Astrocyte (in vitro differentiated cells and primary cell): ENCODE data around the gene ZNF771. TPM values are rescaled to one million over a fixed set of nuclear protein-coding genes. Genes with fewer than 3 reads are reported as not detected.

ENCODE experiments used
- DNase-seq: peaks from one replicate; pipeline ENCODE4 v3.0.0-alpha.2; 2010; ENCODE audit warnings: low read depth
- FAIRE-seq: peaks from 2 replicates; lab custom pipeline; 2011; peaks lifted over from hg19 to GRCh38; lab: Jason Lieb, UNC
- H2AFZ ChIP-seq: 2 replicates; pipeline ENCODE4 v1.6.0; 2012; ENCODE audit warnings: low read depth, low read length, inconsistent platforms
- H3K27ac ChIP-seq: 2 replicates; pipeline ENCODE4 v1.5.1; 2011; ENCODE audit warnings: low read depth, low read length, inconsistent platforms
- H3K27me3 ChIP-seq: 2 replicates; pipeline ENCODE4 v1.6.0; 2011; ENCODE audit warnings: low read length, inconsistent platforms; ENCODE audit not compliant: insufficient read depth
- H3K36me3 ChIP-seq: 2 replicates; pipeline ENCODE4 v1.5.1; 2011; ENCODE audit warnings: low read length, inconsistent platforms; ENCODE audit not compliant: insufficient read depth
- H3K4me1 ChIP-seq: 2 replicates; pipeline ENCODE4 v1.5.1; 2011; ENCODE audit warnings: low read length, inconsistent platforms; ENCODE audit not compliant: insufficient read depth
- H3K4me2 ChIP-seq: 2 replicates; pipeline ENCODE4 v1.6.0; 2012; ENCODE audit warnings: low read length, inconsistent platforms
- H3K4me3 ChIP-seq: 2 replicates; pipeline ENCODE4 v1.5.1; 2011; ENCODE audit warnings: low read depth, mild to moderate bottlenecking, low read length, inconsistent platforms; ENCODE audit not compliant: insufficient read depth
- H3K79me2 ChIP-seq: 2 replicates; pipeline ENCODE4 v1.6.0; 2012; ENCODE audit warnings: mild to moderate bottlenecking, low read length, inconsistent platforms; ENCODE audit not compliant: insufficient read depth
- H3K9ac ChIP-seq: 2 replicates; pipeline ENCODE4 v1.6.0; 2012; ENCODE audit warnings: mild to moderate bottlenecking, low read length, inconsistent platforms
- H3K9me3 ChIP-seq: 2 replicates; pipeline ENCODE4 v1.5.1; 2012; ENCODE audit warnings: low read depth, mild to moderate bottlenecking, low read length, inconsistent platforms; ENCODE audit not compliant: insufficient read depth
- H4K20me1 ChIP-seq: 2 replicates; pipeline ENCODE4 v1.6.0; 2012; ENCODE audit warnings: low read length, inconsistent platforms; ENCODE audit not compliant: insufficient read depth
- H3K27ac Mint-ChIP-seq: one replicate; pipeline ENCODE4 v1.8.0; 2021; ENCODE audit warnings: mild to moderate bottlenecking, mixed read lengths; ENCODE audit not compliant: unreplicated experiment
- H3K27me3 Mint-ChIP-seq: one replicate; pipeline ENCODE4 v1.8.0; 2021; ENCODE audit warnings: low read depth, mixed read lengths; ENCODE audit not compliant: unreplicated experiment
- H3K36me3 Mint-ChIP-seq: one replicate; pipeline ENCODE4 v1.8.0; 2021; ENCODE audit warnings: low read depth, mixed read lengths; ENCODE audit not compliant: unreplicated experiment
- H3K4me1 Mint-ChIP-seq: one replicate; pipeline ENCODE4 v1.8.0; 2021; ENCODE audit warnings: low read depth, mixed read lengths; ENCODE audit not compliant: unreplicated experiment
- H3K4me3 Mint-ChIP-seq: one replicate; pipeline ENCODE4 v1.8.0; 2021; ENCODE audit warnings: mild to moderate bottlenecking, moderate library complexity, mixed read lengths; ENCODE audit not compliant: unreplicated experiment
- H3K9me3 Mint-ChIP-seq: one replicate; pipeline ENCODE4 v1.8.0; 2021; ENCODE audit warnings: mild to moderate bottlenecking, mixed read lengths; ENCODE audit not compliant: unreplicated experiment
- EZH2 ChIP-seq: IDR thresholded peaks from 2 replicates; pipeline ENCODE4 v1.6.1; 2012; ENCODE audit warnings: mild to moderate bottlenecking, low read length, inconsistent platforms; ENCODE audit not compliant: insufficient read depth
- total RNA-seq: library from RNA; stranded (reverse); gene quantifications from 2 replicates; pipeline ENCODE4 v1.2.1, GENCODE V29; 2021
- TF ChIP-seq, protein P1 (sequence below): IDR thresholded peaks from 2 replicates; pipeline ENCODE4 v1.5.1; 2011; ENCODE audit warnings: low read depth, mild to moderate bottlenecking, inconsistent platforms, low read length, moderate library complexity; ENCODE audit not compliant: insufficient read depth

ZNF771 gene
- total RNA-seq, 1 donor from 2014 or later = 13.9 TPM

DNA sequence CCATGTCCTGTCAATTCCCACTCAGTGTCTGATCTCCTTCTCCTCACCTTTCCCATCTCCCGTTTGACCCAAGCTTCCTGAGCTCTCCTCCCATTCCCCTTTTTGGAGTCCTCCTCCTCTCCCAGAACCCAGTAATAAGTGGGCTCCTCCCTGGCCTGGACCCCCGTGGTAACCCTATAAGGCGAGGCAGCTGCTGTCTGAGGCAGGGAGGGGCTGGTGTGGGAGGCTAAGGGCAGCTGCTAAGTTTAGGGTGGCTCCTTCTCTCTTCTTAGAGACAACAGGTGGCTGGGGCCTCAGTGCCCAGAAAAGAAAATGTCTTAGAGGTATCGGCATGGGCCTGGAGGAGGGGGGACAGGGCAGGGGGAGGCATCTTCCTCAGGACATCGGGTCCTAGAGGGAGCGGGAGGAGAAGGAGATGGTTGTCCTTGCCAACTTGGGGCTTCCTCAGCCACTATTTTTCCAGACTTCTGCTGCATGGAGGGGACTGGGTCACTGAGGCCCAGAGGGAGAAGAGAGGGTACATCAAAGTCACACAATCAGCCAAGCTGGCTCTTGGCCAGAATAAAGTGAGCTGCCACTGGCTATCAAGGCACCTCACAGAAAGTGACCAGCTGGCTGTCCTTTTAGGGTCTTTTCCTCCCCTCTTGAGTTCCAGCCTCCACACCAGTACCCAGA is 35.2 kb upstream of the ZNF771 start:
- H3K4me3 ChIP-seq = no peak overlapping the region
- H3K79me2 ChIP-seq = peaks cover 28% of the 10 kb centered on the region
- DNase-seq (no peak), FAIRE-seq (no peak)
- no peaks in the 10 kb centered on the region for H3K9me3 ChIP-seq
- Mint-ChIP-seq H3K27ac (peak overlapping the region; percentile 94), H3K27me3 (no peaks in the 10 kb centered on the region), H3K4me3 (peak overlapping the region; percentile 89), H3K36me3 (peaks cover 2% of the 10 kb centered on the region), H3K4me1 (peaks cover 23% of the 10 kb centered on the region), H3K9me3 (no peaks in the 10 kb centered on the region)
- H3K27me3 ChIP-seq = no peaks in the 10 kb centered on the region
- peaks cover 3% of the 10 kb centered on the region for H3K36me3 ChIP-seq
- no peak overlapping the region for H3K27ac ChIP-seq
- no peak overlapping the region for H3K4me2 ChIP-seq
- H3K4me1 ChIP-seq = peaks cover 22% of the 10 kb centered on the region
- H2AFZ ChIP-seq = no peak overlapping the region
- no peak for TF ChIP-seq EZH2
- TF ChIP-seq, protein P1, sequence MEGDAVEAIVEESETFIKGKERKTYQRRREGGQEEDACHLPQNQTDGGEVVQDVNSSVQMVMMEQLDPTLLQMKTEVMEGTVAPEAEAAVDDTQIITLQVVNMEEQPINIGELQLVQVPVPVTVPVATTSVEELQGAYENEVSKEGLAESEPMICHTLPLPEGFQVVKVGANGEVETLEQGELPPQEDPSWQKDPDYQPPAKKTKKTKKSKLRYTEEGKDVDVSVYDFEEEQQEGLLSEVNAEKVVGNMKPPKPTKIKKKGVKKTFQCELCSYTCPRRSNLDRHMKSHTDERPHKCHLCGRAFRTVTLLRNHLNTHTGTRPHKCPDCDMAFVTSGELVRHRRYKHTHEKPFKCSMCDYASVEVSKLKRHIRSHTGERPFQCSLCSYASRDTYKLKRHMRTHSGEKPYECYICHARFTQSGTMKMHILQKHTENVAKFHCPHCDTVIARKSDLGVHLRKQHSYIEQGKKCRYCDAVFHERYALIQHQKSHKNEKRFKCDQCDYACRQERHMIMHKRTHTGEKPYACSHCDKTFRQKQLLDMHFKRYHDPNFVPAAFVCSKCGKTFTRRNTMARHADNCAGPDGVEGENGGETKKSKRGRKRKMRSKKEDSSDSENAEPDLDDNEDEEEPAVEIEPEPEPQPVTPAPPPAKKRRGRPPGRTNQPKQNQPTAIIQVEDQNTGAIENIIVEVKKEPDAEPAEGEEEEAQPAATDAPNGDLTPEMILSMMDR = no peak
- peaks cover 24% of the 10 kb centered on the region for H4K20me1 ChIP-seq
- H3K9ac ChIP-seq = no peak overlapping the region

GRCh38 chr16:30372725-30373124 is 34.7 kb upstream of the ZNF771 start:
- Histone ChIP-seq H3K36me3 (no peaks in the 10 kb centered on the region), H3K9me3 (no peaks in the 10 kb centered on the region), H3K4me3 (no peak overlapping the region), H3K27ac (no peak overlapping the region), H2AFZ (no peak overlapping the region), H3K4me2 (no peak overlapping the region), H3K9ac (no peak overlapping the region), H3K27me3 (no peaks in the 10 kb centered on the region), H3K79me2 (peaks cover 23% of the 10 kb centered on the region), H3K4me1 (peaks cover 22% of the 10 kb centered on the region), H4K20me1 (peaks cover 19% of the 10 kb centered on the region)
- H3K27ac Mint-ChIP-seq = peak overlapping the region; percentile 9
- TF ChIP-seq EZH2 = no peak
- TF ChIP-seq, protein P1 = no peak
- H3K4me3 Mint-ChIP-seq = peak overlapping the region; percentile 55
- FAIRE-seq (no peak), DNase-seq (no peak)
- no peaks in the 10 kb centered on the region for H3K9me3 Mint-ChIP-seq
- H3K4me1 Mint-ChIP-seq = peaks cover 21% of the 10 kb centered on the region
- no peaks in the 10 kb centered on the region for H3K27me3 Mint-ChIP-seq
- H3K36me3 Mint-ChIP-seq = peaks cover 1% of the 10 kb centered on the region

DNA sequence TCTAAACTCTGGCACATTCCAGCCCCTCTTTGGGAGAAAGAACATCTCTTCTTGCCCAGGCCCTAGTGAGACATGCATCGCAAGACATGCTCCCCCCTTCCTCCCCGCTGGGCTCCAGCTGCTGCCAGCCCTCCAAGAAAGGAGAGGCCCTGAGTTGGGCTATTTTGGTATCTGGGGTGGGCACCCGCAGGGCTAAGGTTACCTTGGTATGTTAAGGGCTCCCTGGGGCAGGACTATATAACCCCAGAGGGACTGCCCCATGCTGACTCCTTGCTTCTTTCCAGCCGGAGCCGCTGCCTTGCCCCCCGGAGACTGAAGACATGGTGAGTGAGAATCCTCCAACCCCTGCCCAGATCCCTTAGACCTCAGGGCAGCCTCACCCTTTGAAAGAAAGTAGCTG is 32.9 kb upstream of the ZNF771 start, which contains the start of gene MYL11:
MYL11 (plus strand) TSS at position 265 of the 400 bp plus-strand sequence; CDS start at position 321, 56 bp downstream.
- Histone ChIP-seq H2AFZ (no peak within 1 kb of the TSS), H3K27ac (no peak within 1 kb of the TSS), H3K36me3 (no peaks in the 10 kb centered on the region), H3K9ac (no peak within 1 kb of the TSS), H3K27me3 (no peaks in the 10 kb centered on the region), H4K20me1 (peaks cover under 1% of the 10 kb centered on the region), H3K4me1 (peaks cover 20% of the 10 kb centered on the region), H3K4me2 (no peak within 1 kb of the TSS), H3K9me3 (no peaks in the 10 kb centered on the region), H3K4me3 (no peak within 1 kb of the TSS), H3K79me2 (peaks cover 10% of the 10 kb centered on the region)
- DNase-seq (no peak), FAIRE-seq (no peak)
- Mint-ChIP-seq H3K36me3 (no peaks in the 10 kb centered on the region), H3K4me1 (peaks cover 12% of the 10 kb centered on the region), H3K9me3 (no peaks in the 10 kb centered on the region), H3K27me3 (no peaks in the 10 kb centered on the region), H3K4me3 (no peak within 1 kb of the TSS), H3K27ac (peak within 1 kb of the TSS; percentile 58)
- TF ChIP-seq, protein P1 = no peak
- TF ChIP-seq EZH2 = no peak
